Measurements from ENCODE around the gene TAF13. TPM values are rescaled to one million over a fixed set of nuclear protein-coding genes. Genes with fewer than 3 reads are reported as not detected.

Gene TAF13
- total RNA-seq, 1 experiment from 2014 or later = 27.3 TPM

DNA sequence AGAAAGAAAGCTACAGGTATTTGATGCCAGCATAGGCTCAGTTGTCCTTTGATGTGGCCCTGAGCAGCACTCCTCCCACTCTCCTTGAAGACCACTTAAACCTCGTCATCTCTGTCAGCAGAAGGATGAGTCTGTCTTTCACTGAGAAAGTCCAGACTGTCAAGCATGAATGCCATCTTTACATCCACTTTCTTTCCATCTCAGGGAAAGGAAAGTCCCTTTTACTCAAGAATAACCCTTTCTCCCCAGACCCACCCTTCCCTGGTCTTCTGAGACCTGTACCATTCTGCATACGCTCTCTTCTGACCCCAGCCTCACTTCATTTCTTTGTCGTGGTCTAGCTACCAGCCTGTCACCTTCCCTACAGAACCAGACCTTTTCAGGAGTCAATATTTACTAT, 34.1 kb upstream of the TAF13 start:
- TF ChIP-seq RAD21 (IDR thresholded peaks at IDR 0.05; ENCODE audit: low read depth) = no peak
- TF ChIP-seq YY1 (IDR thresholded peaks at IDR 0.05; ENCODE audit: extremely low read depth, insufficient replicate concordance, low read depth, low read length) = no peak
- intact Hi-C loops (cut with micrococcal nuclease) = loop anchor here (5.0 kb wide), 1 partner anchor 148 kb away; the partner anchor contains the start of gene CLCC1
- no TSS peak for BruUV-seq (replicated peaks)
- Histone ChIP-seq H3K4me3 (replicated peaks in 1 of 2; ENCODE audit: low read depth in 1 of 2, low read length in 2 of 2) (no peak overlapping the region), H3K27me3 (ENCODE audit: insufficient read depth, low read length) (no peaks in the 10 kb centered on the region), H3K79me2 (ENCODE audit: insufficient read depth, low read length) (no peaks in the 10 kb centered on the region), H3K9me3 (ENCODE audit: control insufficient read depth in 1 of 2, insufficient read depth in 1 of 2, low read depth in 1 of 2, low read length in 2 of 2) (no peaks in the 10 kb centered on the region), H3K9me2 (ENCODE audit: insufficient read depth) (no peaks in the 10 kb centered on the region), H3K27ac (ENCODE audit: low read depth, low read length) (no peak overlapping the region), H3K4me1 (ENCODE audit: control insufficient read depth in 1 of 2, insufficient read depth in 2 of 2, low read length in 2 of 2) (peaks cover 3 to 16% of the 10 kb centered on the region in 2 experiments; a peak in 3 of 4 replicates), H3K4me2 (ENCODE audit: low read length) (no peak overlapping the region), H2AFZ (ENCODE audit: low read depth, low read length, poor library complexity, severe bottlenecking) (no peak overlapping the region), H4K20me1 (ENCODE audit: insufficient read depth) (no peaks in the 10 kb centered on the region), H3K9ac (ENCODE audit: low read length) (no peak overlapping the region), H3K36me3 (ENCODE audit: control insufficient read depth in 1 of 2, insufficient read depth in 2 of 2, low read length in 2 of 2) (no peaks in the 10 kb centered on the region)
- ChIA-PET RAD21 (ENCODE audit: low non-redundant PET in 1 of 2, low total read pairs in 2 of 2, uncharacterized antibody in 2 of 2, unreplicated experiment in 2 of 2) (interaction anchor here in 1 of 2 experiments (1.4 kb wide), 1 partner anchor 10 kb away, joined by 3 read pairs; no protein-coding TSS in a partner anchor), CTCF (interaction anchor here (0.6 to 1.1 kb wide), 2 partner anchors 10 to 79 kb away, joined by 3 to 5 read pairs; no protein-coding TSS in a partner anchor), POLR2A (interaction anchor here (0.7 kb wide), 1 partner anchor 104 kb away, joined by 5 read pairs; the partner anchor contains the start of gene SARS1)
- DNase-seq (ENCODE audit: low read depth, low spot score) (no peak), ATAC-seq (no peak)

DNA sequence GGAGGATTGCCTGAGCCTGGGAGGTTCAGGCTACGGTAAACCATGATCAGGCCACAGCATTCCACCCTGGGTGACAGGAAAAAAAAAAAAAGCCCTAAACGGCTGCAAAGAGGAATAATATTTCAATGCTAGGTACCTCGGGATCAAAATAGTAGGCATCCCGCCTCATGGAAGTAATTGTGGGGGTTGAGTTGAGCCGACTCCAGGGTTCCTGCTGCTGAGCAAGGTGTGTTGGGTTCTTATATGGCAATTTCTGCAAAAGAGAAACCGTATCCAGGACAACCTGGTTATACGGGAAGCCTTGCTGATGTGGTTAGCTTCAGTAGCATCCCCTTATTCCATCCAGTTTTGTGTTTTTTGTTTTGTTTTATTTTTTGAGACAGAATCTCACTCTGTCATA, 32.0 kb upstream of the TAF13 start:
- POLR2A ChIA-PET = no interaction called here
- no peaks in the 10 kb centered on the region for H3K79me2 ChIP-seq (ENCODE audit: insufficient read depth, low read length)
- H3K36me3 ChIP-seq (ENCODE audit: control insufficient read depth in 1 of 2, insufficient read depth in 2 of 2, low read length in 2 of 2) = no peaks in the 10 kb centered on the region
- CTCF ChIA-PET = no interaction called here
- H3K9me3 ChIP-seq (ENCODE audit: control insufficient read depth in 1 of 2, insufficient read depth in 1 of 2, low read depth in 1 of 2, low read length in 2 of 2) = no peaks in the 10 kb centered on the region
- H3K9me2 ChIP-seq (ENCODE audit: insufficient read depth) = no peaks in the 10 kb centered on the region
- no TSS peak for BruUV-seq (replicated peaks)
- intact Hi-C loops (cut with micrococcal nuclease) = no loop called here
- H4K20me1 ChIP-seq (ENCODE audit: insufficient read depth) = no peaks in the 10 kb centered on the region
- DNase-seq (ENCODE audit: low read depth, low spot score) = no peak
- RAD21 ChIA-PET (ENCODE audit: low non-redundant PET in 1 of 2, low total read pairs in 2 of 2, uncharacterized antibody in 2 of 2, unreplicated experiment in 2 of 2) = no interaction called here
- TF ChIP-seq SIN3A (IDR thresholded peaks at IDR 0.05; ENCODE audit: low read depth) = no peak
- no peak for TF ChIP-seq ZNF274 (IDR thresholded peaks at IDR 0.05; ENCODE audit: low read depth, low read length)
- TF ChIP-seq REST (IDR thresholded peaks at IDR 0.05; ENCODE audit: low read depth) = no peak
- no peak for TF ChIP-seq MAX (IDR thresholded peaks at IDR 0.05)
- TF ChIP-seq, protein P1, sequence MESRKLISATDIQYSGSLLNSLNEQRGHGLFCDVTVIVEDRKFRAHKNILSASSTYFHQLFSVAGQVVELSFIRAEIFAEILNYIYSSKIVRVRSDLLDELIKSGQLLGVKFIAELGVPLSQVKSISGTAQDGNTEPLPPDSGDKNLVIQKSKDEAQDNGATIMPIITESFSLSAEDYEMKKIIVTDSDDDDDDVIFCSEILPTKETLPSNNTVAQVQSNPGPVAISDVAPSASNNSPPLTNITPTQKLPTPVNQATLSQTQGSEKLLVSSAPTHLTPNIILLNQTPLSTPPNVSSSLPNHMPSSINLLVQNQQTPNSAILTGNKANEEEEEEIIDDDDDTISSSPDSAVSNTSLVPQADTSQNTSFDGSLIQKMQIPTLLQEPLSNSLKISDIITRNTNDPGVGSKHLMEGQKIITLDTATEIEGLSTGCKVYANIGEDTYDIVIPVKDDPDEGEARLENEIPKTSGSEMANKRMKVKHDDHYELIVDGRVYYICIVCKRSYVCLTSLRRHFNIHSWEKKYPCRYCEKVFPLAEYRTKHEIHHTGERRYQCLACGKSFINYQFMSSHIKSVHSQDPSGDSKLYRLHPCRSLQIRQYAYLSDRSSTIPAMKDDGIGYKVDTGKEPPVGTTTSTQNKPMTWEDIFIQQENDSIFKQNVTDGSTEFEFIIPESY (IDR thresholded peaks at IDR 0.05; ENCODE audit: extremely low read depth, insufficient replicate concordance, low read length) = no peak
- TF ChIP-seq RAD21 (IDR thresholded peaks at IDR 0.05; ENCODE audit: low read depth) = no peak
- no peak for TF ChIP-seq FOSL1 (IDR thresholded peaks at IDR 0.05; ENCODE audit: low read depth)
- TF ChIP-seq SRF (IDR thresholded peaks at IDR 0.05; ENCODE audit: low read depth) = no peak
- TF ChIP-seq EZH2 (IDR thresholded peaks at IDR 0.05) = no peak
- H3K4me3 ChIP-seq (replicated peaks in 1 of 2; ENCODE audit: low read depth in 1 of 2, low read length in 2 of 2) = no peak overlapping the region
- no peak overlapping the region for H3K9ac ChIP-seq (ENCODE audit: low read length)
- H2AFZ ChIP-seq (ENCODE audit: low read depth, low read length, poor library complexity, severe bottlenecking) = no peak overlapping the region
- no peak for ATAC-seq
- no peaks in the 10 kb centered on the region for H3K27me3 ChIP-seq (ENCODE audit: insufficient read depth, low read length)
- H3K4me1 ChIP-seq (ENCODE audit: control insufficient read depth in 1 of 2, insufficient read depth in 2 of 2, low read length in 2 of 2) = peaks cover 3 to 14% of the 10 kb centered on the region in 2 experiments; a peak in 3 of 4 replicates
- H3K4me2 ChIP-seq (ENCODE audit: low read length) = no peak overlapping the region
- no peak overlapping the region for H3K27ac ChIP-seq (ENCODE audit: low read depth, low read length)
